ENCODE measurements around the gene SOX13.

Gene SOX13

DNA sequence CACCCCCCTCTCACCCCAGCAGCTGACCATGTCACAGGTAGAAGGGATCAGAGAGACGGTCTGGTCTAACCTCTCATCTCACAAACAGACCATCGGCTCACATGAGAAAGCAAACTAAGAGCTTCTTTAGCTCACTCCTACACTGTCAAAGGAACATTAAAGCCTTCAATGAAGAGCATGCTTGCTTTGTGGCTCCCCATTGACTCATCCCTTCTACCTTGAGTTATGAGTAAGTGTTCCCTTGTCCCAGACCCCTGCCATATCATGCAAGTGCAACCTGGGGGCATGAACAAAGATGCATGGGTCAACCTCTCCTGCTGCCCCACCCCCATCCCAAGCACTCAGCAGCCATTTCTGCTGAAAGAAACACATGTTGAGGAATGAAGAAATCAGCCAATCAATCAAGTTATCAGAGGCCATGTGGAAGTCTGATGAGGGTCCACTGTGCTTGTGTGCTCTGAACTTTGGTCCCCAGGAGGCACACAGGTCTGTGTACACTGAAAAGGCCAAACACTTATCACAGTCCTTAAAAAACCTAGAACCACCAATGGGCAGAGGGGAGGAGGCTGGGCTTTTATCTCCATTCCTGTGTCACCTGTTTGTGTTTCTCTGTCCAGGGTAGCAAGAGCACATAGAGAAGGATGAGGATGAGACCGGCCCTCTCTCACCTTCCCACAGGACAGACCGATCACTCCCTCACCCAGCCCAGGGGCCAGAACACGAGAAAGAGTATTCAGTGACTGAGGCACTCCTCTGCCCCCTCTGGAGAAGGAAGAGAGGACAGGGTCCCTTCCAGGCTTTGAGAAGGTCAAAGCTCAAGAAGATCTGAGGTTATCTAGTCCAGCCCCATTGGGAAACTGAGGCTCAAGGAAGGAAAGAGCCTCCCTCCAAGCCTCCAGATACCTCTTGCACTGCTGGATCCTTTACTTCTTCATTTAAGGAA lies 69.4 kb downstream of the SOX13 start:
- Histone ChIP-seq H4K8ac (ENCODE audit: low read length) (no peak overlapping the region), H3K4me2 (ENCODE audit: low read length, poor library complexity, severe bottlenecking) (no peak overlapping the region), H3K36me3 (ENCODE audit: control insufficient read depth in 1 of 2, insufficient read depth in 2 of 2, low read depth in 1 of 2, low read length in 2 of 2) (peaks cover 0 to 11% of the 10 kb centered on the region in 2 experiments), H3K4me1 (ENCODE audit: control insufficient read depth, insufficient read depth, low read depth, low read length) (no peaks in the 10 kb centered on the region), H2AK5ac (ENCODE audit: low read length, severe bottlenecking) (no peak overlapping the region), H2BK120ac (ENCODE audit: low read depth, low read length) (no peak overlapping the region), H3K23ac (ENCODE audit: low read length in 2 of 2) (no peak overlapping the region), H3K4ac (ENCODE audit: low read depth in 1 of 2, low read length in 2 of 2) (no peak overlapping the region), H2BK15ac (ENCODE audit: low read depth, poor library complexity, severe bottlenecking) (no peak overlapping the region), H3K14ac (ENCODE audit: low read length in 2 of 2) (no peak overlapping the region), H3K79me1 (replicated peaks; ENCODE audit: low read length, poor library complexity, severe bottlenecking) (no peaks in the 10 kb centered on the region), H2BK5ac (ENCODE audit: low read depth, low read length, poor library complexity, severe bottlenecking) (no peak overlapping the region), H3K27ac (ENCODE audit: low read length, poor library complexity, severe bottlenecking) (no peak overlapping the region), H2BK12ac (ENCODE audit: low read length in 2 of 2) (no peak overlapping the region), H3K4me3 (ENCODE audit: insufficient read depth in 1 of 2, low read depth in 1 of 2, low read length in 2 of 2) (no peak overlapping the region), H3K9me3 (ENCODE audit: control insufficient read depth, low read length) (no peaks in the 10 kb centered on the region), H3K27me3 (ENCODE audit: control insufficient read depth in 1 of 2, insufficient read depth in 1 of 2, low read length in 2 of 2) (peaks cover 3 to 32% of the 10 kb centered on the region in 2 experiments), H3K9ac (ENCODE audit: low read length) (no peak overlapping the region), H3K18ac (ENCODE audit: low read depth in 1 of 2, low read length in 2 of 2) (no peak overlapping the region), H4K91ac (ENCODE audit: low read length) (no peak overlapping the region), H2AFZ (ENCODE audit: low read depth, low read length) (no peak overlapping the region)
- 88% methylated on average over 5 of the region's 5 CpGs for WGBS
- DNase-seq, result no peak

DNA sequence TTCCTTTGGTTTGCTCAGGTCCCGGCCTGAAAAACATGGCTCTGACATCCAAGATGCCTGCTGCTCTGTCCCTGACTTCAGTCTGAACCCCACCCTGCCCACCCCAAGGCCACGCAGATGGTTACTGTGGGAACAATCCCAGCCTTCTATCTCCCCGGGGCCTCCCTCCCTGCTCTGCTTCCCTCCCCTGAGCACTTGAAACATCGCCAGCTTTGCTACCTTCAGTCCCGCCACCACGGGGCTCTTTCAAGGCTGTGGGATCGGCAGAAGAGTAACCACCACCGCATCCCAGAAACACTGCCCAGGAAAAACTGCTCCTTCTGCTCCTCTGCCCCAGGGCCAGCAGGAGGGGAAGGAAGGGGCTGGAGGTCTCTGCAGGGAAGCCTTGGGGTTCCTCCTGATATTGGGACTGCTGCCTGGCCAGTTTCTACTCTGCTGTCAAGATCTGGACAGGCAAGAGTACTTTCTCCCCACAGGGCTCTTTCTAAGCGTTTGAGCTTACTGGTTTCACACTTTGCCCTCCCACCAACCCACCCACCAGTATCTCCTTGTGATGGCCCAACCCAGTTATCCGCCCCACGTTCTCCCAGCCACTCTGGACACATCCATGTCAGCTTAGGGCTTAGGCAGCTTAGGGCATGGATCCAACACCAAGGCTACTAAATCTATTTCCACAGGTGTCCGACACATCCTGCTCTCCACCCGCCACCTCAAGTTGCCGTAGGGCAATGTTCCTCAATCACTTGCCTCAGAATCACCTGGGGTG lies 70.5 kb downstream of the SOX13 start:
- H2AFZ ChIP-seq (ENCODE audit: low read depth, low read length), result no peak overlapping the region
- H3K79me1 ChIP-seq (replicated peaks; ENCODE audit: low read length, poor library complexity, severe bottlenecking), result no peaks in the 10 kb centered on the region

DNA sequence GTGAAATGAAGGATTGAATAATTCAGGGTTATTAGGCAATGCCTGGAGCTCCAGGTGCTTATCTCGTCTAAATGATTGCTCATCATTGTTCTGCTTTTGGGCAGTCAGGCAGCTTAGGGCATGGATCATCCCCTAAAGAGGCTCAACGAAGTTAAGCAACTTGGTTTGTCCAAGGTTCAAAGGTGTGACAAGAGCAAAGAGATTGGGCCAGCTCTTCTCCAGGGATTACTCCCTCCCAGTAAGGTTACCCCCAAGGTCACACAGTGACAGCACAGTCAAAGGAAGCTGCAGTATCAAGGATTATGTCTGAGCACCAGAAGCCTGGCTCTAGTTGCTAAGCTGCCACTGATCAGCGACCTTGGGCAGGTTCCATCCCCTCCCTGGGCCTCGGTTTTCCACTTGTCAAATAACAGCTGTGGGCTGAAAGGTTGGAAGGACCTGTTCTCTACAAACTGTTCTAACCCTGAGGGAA lies 72.2 kb downstream of the SOX13 start:
- Histone ChIP-seq H3K27ac (ENCODE audit: low read length, poor library complexity, severe bottlenecking) (no peak overlapping the region), H3K4me1 (ENCODE audit: control insufficient read depth, insufficient read depth, low read depth, low read length) (no peaks in the 10 kb centered on the region), H2BK5ac (ENCODE audit: low read depth, low read length, poor library complexity, severe bottlenecking) (no peak overlapping the region), H3K18ac (ENCODE audit: low read depth in 1 of 2, low read length in 2 of 2) (no peak overlapping the region), H4K91ac (ENCODE audit: low read length) (no peak overlapping the region), H3K4me3 (ENCODE audit: insufficient read depth in 1 of 2, low read depth in 1 of 2, low read length in 2 of 2) (no peak overlapping the region), H3K36me3 (ENCODE audit: control insufficient read depth in 1 of 2, insufficient read depth in 2 of 2, low read depth in 1 of 2, low read length in 2 of 2) (peaks cover 0 to 4% of the 10 kb centered on the region in 2 experiments), H3K4me2 (ENCODE audit: low read length, poor library complexity, severe bottlenecking) (no peak overlapping the region), H3K27me3 (ENCODE audit: control insufficient read depth in 1 of 2, insufficient read depth in 1 of 2, low read length in 2 of 2) (peaks cover 3 to 31% of the 10 kb centered on the region in 2 experiments), H4K8ac (ENCODE audit: low read length) (no peak overlapping the region), H3K23ac (ENCODE audit: low read length in 2 of 2) (no peak overlapping the region), H2BK15ac (ENCODE audit: low read depth, poor library complexity, severe bottlenecking) (no peak overlapping the region), H2BK120ac (ENCODE audit: low read depth, low read length) (no peak overlapping the region), H2AK5ac (ENCODE audit: low read length, severe bottlenecking) (no peak overlapping the region), H3K9me3 (ENCODE audit: control insufficient read depth, low read length) (no peaks in the 10 kb centered on the region), H3K79me1 (replicated peaks; ENCODE audit: low read length, poor library complexity, severe bottlenecking) (no peaks in the 10 kb centered on the region), H3K4ac (ENCODE audit: low read depth in 1 of 2, low read length in 2 of 2) (no peak overlapping the region), H2BK12ac (ENCODE audit: low read length in 2 of 2) (no peak overlapping the region), H3K9ac (ENCODE audit: low read length) (no peak overlapping the region), H2AFZ (ENCODE audit: low read depth, low read length) (no peak overlapping the region), H3K14ac (ENCODE audit: low read length in 2 of 2) (no peak overlapping the region)
- 81% methylated on average over 4 of the region's 4 CpGs for whole genome bisulfite sequencing
- no peak for DNase-seq

More for the DNA sequence above, 70.5 kb downstream of the SOX13 start:
- H2BK12ac ChIP-seq (ENCODE audit: low read length in 2 of 2), result no peak overlapping the region
- no peak overlapping the region for H3K4ac ChIP-seq (ENCODE audit: low read depth in 1 of 2, low read length in 2 of 2)
- DNase-seq, result no peak
- WGBS, result 81% methylated on average over 13 of the region's 14 CpGs
- H2BK5ac ChIP-seq (ENCODE audit: low read depth, low read length, poor library complexity, severe bottlenecking), result no peak overlapping the region
- no peak overlapping the region for H3K4me3 ChIP-seq (ENCODE audit: insufficient read depth in 1 of 2, low read depth in 1 of 2, low read length in 2 of 2)
- no peak overlapping the region for H4K91ac ChIP-seq (ENCODE audit: low read length)
- no peaks in the 10 kb centered on the region for H3K9me3 ChIP-seq (ENCODE audit: control insufficient read depth, low read length)
- no peak overlapping the region for H3K27ac ChIP-seq (ENCODE audit: low read length, poor library complexity, severe bottlenecking)
- H3K36me3 ChIP-seq (ENCODE audit: control insufficient read depth in 1 of 2, insufficient read depth in 2 of 2, low read depth in 1 of 2, low read length in 2 of 2), result peaks cover 0 to 7% of the 10 kb centered on the region in 2 experiments
- no peak overlapping the region for H2BK120ac ChIP-seq (ENCODE audit: low read depth, low read length)
- no peak overlapping the region for H2BK15ac ChIP-seq (ENCODE audit: low read depth, poor library complexity, severe bottlenecking)
- H3K18ac ChIP-seq (ENCODE audit: low read depth in 1 of 2, low read length in 2 of 2), result no peak overlapping the region
- H3K27me3 ChIP-seq (ENCODE audit: control insufficient read depth in 1 of 2, insufficient read depth in 1 of 2, low read length in 2 of 2), result peaks cover 3 to 31% of the 10 kb centered on the region in 2 experiments
- H3K4me2 ChIP-seq (ENCODE audit: low read length, poor library complexity, severe bottlenecking), result no peak overlapping the region
- H4K8ac ChIP-seq (ENCODE audit: low read length), result no peak overlapping the region
- no peak overlapping the region for H3K9ac ChIP-seq (ENCODE audit: low read length)
- H3K14ac ChIP-seq (ENCODE audit: low read length in 2 of 2), result no peak overlapping the region
- no peaks in the 10 kb centered on the region for H3K4me1 ChIP-seq (ENCODE audit: control insufficient read depth, insufficient read depth, low read depth, low read length)
- H3K23ac ChIP-seq (ENCODE audit: low read length in 2 of 2), result no peak overlapping the region
- H2AK5ac ChIP-seq (ENCODE audit: low read length, severe bottlenecking), result no peak overlapping the region

DNA sequence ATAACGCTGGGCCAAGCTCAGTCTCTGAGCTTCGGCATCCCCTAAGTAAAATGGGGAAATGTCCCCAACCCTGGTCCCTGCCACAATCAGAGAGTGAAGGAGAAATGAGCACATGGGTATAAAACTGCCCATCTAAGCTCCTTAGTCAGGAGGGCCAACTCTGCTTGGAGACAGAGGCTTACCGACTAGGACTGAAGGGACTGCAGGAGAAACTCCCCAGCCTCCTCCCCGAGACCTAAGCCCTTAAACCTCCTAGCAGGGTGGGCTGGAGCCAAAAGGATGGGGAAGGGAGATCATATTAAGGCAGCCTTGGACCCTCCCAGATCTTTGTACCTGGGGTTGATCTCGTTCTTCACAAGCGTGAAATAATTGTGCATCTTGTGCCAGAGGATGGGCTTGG lies 73.4 kb downstream of the SOX13 start:
- Histone ChIP-seq H2BK120ac (ENCODE audit: low read depth, low read length) (no peak overlapping the region), H3K23ac (ENCODE audit: low read length in 2 of 2) (no peak overlapping the region), H3K36me3 (ENCODE audit: control insufficient read depth in 1 of 2, insufficient read depth in 2 of 2, low read depth in 1 of 2, low read length in 2 of 2) (peaks cover 0 to 4% of the 10 kb centered on the region in 2 experiments), H2AK5ac (ENCODE audit: low read length, severe bottlenecking) (no peak overlapping the region), H3K4me1 (ENCODE audit: control insufficient read depth, insufficient read depth, low read depth, low read length) (peaks cover 8% of the 10 kb centered on the region), H4K91ac (ENCODE audit: low read length) (no peak overlapping the region), H2BK5ac (ENCODE audit: low read depth, low read length, poor library complexity, severe bottlenecking) (no peak overlapping the region), H2AFZ (ENCODE audit: low read depth, low read length) (no peak overlapping the region), H3K27me3 (ENCODE audit: control insufficient read depth in 1 of 2, insufficient read depth in 1 of 2, low read length in 2 of 2) (peaks cover 3 to 44% of the 10 kb centered on the region in 2 experiments), H2BK12ac (ENCODE audit: low read length in 2 of 2) (no peak overlapping the region), H3K4me2 (ENCODE audit: low read length, poor library complexity, severe bottlenecking) (no peak overlapping the region), H3K18ac (ENCODE audit: low read depth in 1 of 2, low read length in 2 of 2) (no peak overlapping the region), H3K27ac (ENCODE audit: low read length, poor library complexity, severe bottlenecking) (no peak overlapping the region), H2BK15ac (ENCODE audit: low read depth, poor library complexity, severe bottlenecking) (no peak overlapping the region), H3K14ac (ENCODE audit: low read length in 2 of 2) (no peak overlapping the region), H3K4ac (ENCODE audit: low read depth in 1 of 2, low read length in 2 of 2) (no peak overlapping the region), H3K9ac (ENCODE audit: low read length) (no peak overlapping the region), H3K79me1 (replicated peaks; ENCODE audit: low read length, poor library complexity, severe bottlenecking) (no peaks in the 10 kb centered on the region), H3K9me3 (ENCODE audit: control insufficient read depth, low read length) (no peaks in the 10 kb centered on the region), H4K8ac (ENCODE audit: low read length) (no peak overlapping the region), H3K4me3 (ENCODE audit: insufficient read depth in 1 of 2, low read depth in 1 of 2, low read length in 2 of 2) (no peak overlapping the region)
- 87% methylated on average over 4 of the region's 6 CpGs for WGBS
- DNase-seq, result no peak

Measured in mesenchymal stem cell (in vitro differentiated cells and primary cell).